Mesenchymal stem cell (in vitro differentiated cells and primary cell): ENCODE measurements around the gene APPL2.
"Not testable (repeated sequence)": the region's sequence is repeated elsewhere in the genome, so short reads cannot be mapped to it uniquely, and the experiment has no call there.

ENCODE experiments used
- DNase-seq: peaks from one replicate; pipeline ENCODE4 v3.0.0-alpha.2; 2013
- H2AFZ ChIP-seq: one replicate; pipeline ENCODE4 v1.6.1; 2013; ENCODE audit warnings: low read depth, mild to moderate bottlenecking, control low read depth, inconsistent platforms, low read length, moderate library complexity
- H2AK5ac ChIP-seq: 2 replicates; pipeline ENCODE4 v1.6.1; 2013; ENCODE audit warnings: low read length, moderate library complexity, mild to moderate bottlenecking, inconsistent platforms; ENCODE audit not compliant: severe bottlenecking
- H2BK120ac ChIP-seq: one replicate; pipeline ENCODE4 v1.6.1; 2013; ENCODE audit warnings: low read depth, mild to moderate bottlenecking, inconsistent platforms, low read length, moderate library complexity
- H2BK12ac ChIP-seq, 2 experiments: one replicate each; pipeline ENCODE4 v1.6.1; 2013; ENCODE audit warnings: inconsistent platforms in 2 of 2, low read length in 2 of 2, mild to moderate bottlenecking in 2 of 2, moderate library complexity in 2 of 2, control low read depth in 1 of 2
- H2BK15ac ChIP-seq: one replicate; pipeline ENCODE4 v1.6.1; 2013; ENCODE audit warnings: mild to moderate bottlenecking, low read depth, inconsistent platforms; ENCODE audit not compliant: poor library complexity, severe bottlenecking
- H2BK5ac ChIP-seq: 2 replicates; pipeline ENCODE4 v1.6.1; 2013; ENCODE audit warnings: low read depth, mild to moderate bottlenecking, low read length, control low read depth, inconsistent platforms; ENCODE audit not compliant: poor library complexity, severe bottlenecking
- H3K14ac ChIP-seq, 2 experiments: one replicate each; pipeline ENCODE4 v1.6.1; 2013; ENCODE audit warnings: inconsistent platforms in 2 of 2, low read length in 2 of 2, control low read depth in 1 of 2, mild to moderate bottlenecking in 1 of 2, moderate library complexity in 1 of 2
- H3K18ac ChIP-seq, 2 experiments: one replicate each; pipeline ENCODE4 v1.6.1; 2013; ENCODE audit warnings: inconsistent platforms in 2 of 2, low read length in 2 of 2, control low read depth in 1 of 2, low read depth in 1 of 2, mild to moderate bottlenecking in 1 of 2
- H3K23ac ChIP-seq, 2 experiments: one replicate each; pipeline ENCODE4 v1.6.1; 2013; ENCODE audit warnings: inconsistent platforms in 2 of 2, low read length in 2 of 2, mild to moderate bottlenecking in 2 of 2, moderate library complexity in 2 of 2, control low read depth in 1 of 2
- H3K27ac ChIP-seq: 2 replicates; pipeline ENCODE4 v1.5.1; 2013; ENCODE audit warnings: mild to moderate bottlenecking, moderate library complexity, low read length, control low read depth, inconsistent platforms; ENCODE audit not compliant: poor library complexity, severe bottlenecking
- H3K27me3 ChIP-seq, 2 experiments: 2 replicates each; pipeline versions ENCODE4 v1.6.1 to v1.7.0; 2013; ENCODE audit warnings: low read length in 2 of 2, mild to moderate bottlenecking in 2 of 2, moderate library complexity in 2 of 2, control low read depth in 1 of 2, inconsistent platforms in 1 of 2; ENCODE audit not compliant: control insufficient read depth in 1 of 2, insufficient read depth in 1 of 2
- H3K36me3 ChIP-seq, 2 experiments: 2 replicates each; pipeline versions ENCODE4 v1.6.1 to v1.7.0; 2013; ENCODE audit warnings: low read length in 2 of 2, control low read depth in 1 of 2, inconsistent platforms in 1 of 2, low read depth in 1 of 2, mild to moderate bottlenecking in 1 of 2; ENCODE audit not compliant: insufficient read depth in 2 of 2, control insufficient read depth in 1 of 2
- H3K4ac ChIP-seq, 2 experiments: one replicate each; pipeline ENCODE4 v1.6.1; 2013; ENCODE audit warnings: inconsistent platforms in 2 of 2, low read length in 2 of 2, mild to moderate bottlenecking in 2 of 2, moderate library complexity in 2 of 2, control low read depth in 1 of 2, low read depth in 1 of 2
- H3K4me1 ChIP-seq: 2 replicates; pipeline ENCODE4 v1.6.1; 2013; ENCODE audit warnings: low read depth, low read length, control low read depth; ENCODE audit not compliant: control insufficient read depth, insufficient read depth
- H3K4me2 ChIP-seq: 2 replicates; pipeline ENCODE4 v1.6.1; 2013; ENCODE audit warnings: low read length, mild to moderate bottlenecking, inconsistent platforms; ENCODE audit not compliant: poor library complexity, severe bottlenecking
- H3K4me3 ChIP-seq, 2 experiments: 2 replicates each; pipeline versions ENCODE4 v1.5.1 to v1.7.0; 2013; ENCODE audit warnings: low read length in 2 of 2, mild to moderate bottlenecking in 2 of 2, control low read depth in 1 of 2, low read depth in 1 of 2; ENCODE audit not compliant: insufficient read depth in 1 of 2
- H3K79me1 ChIP-seq: replicated peaks from 2 replicates; pipeline ENCODE4 v1.6.1; 2013; ENCODE audit warnings: mild to moderate bottlenecking, control low read depth, low read length, inconsistent platforms; ENCODE audit not compliant: poor library complexity, severe bottlenecking
- H3K9ac ChIP-seq: 2 replicates; pipeline ENCODE4 v1.7.0; 2013; ENCODE audit warnings: mild to moderate bottlenecking, low read length, moderate library complexity
- H3K9me3 ChIP-seq: 2 replicates; pipeline ENCODE4 v1.7.0; 2013; ENCODE audit warnings: mild to moderate bottlenecking, low read length; ENCODE audit not compliant: control insufficient read depth
- H4K8ac ChIP-seq: one replicate; pipeline ENCODE4 v1.6.1; 2013; ENCODE audit warnings: inconsistent platforms, mild to moderate bottlenecking, low read length, moderate library complexity
- H4K91ac ChIP-seq: one replicate; pipeline ENCODE4 v1.6.1; 2013; ENCODE audit warnings: mild to moderate bottlenecking, low read length, inconsistent platforms
- WGBS: methylation state at CpG from one replicate; pipeline ENCODE4 v1.1.7; 2013; ENCODE audit warnings: mixed read lengths; 5-methylcytosine and 5-hydroxymethylcytosine counted together

Gene APPL2

GRCh38 chr12:105190530-105190929, 45.4 kb downstream of the APPL2 start:
- no peak overlapping the region for H3K14ac ChIP-seq
- H3K79me1 ChIP-seq: peaks cover 5% of the 10 kb centered on the region
- no peak overlapping the region for H3K4me3 ChIP-seq
- H3K4me2 ChIP-seq: no peak overlapping the region
- H3K4me1 ChIP-seq: peaks cover 2% of the 10 kb centered on the region
- no peaks in the 10 kb centered on the region for H3K27me3 ChIP-seq
- peaks cover 28 to 96% of the 10 kb centered on the region in 2 experiments for H3K36me3 ChIP-seq
- no peak overlapping the region for H2BK15ac ChIP-seq
- H2BK5ac ChIP-seq: no peak overlapping the region
- H2AK5ac ChIP-seq: no peak overlapping the region
- WGBS: 98% methylated on average over 5 of the region's 6 CpGs
- H2BK120ac ChIP-seq: no peak overlapping the region
- H3K4ac ChIP-seq: peak overlapping the region in 1 of 2 experiments; percentile 6
- H3K9ac ChIP-seq: no peak overlapping the region
- no peaks in the 10 kb centered on the region for H3K9me3 ChIP-seq
- no peak overlapping the region for H3K27ac ChIP-seq
- no peak overlapping the region for H3K18ac ChIP-seq
- DNase-seq: no peak
- no peak overlapping the region for H2BK12ac ChIP-seq
- no peak overlapping the region for H3K23ac ChIP-seq
- no peak overlapping the region for H4K8ac ChIP-seq
- H4K91ac ChIP-seq: no peak overlapping the region
- no peak overlapping the region for H2AFZ ChIP-seq

GRCh38 chr12:105189293-105189692, 46.7 kb downstream of the APPL2 start:
- H3K4ac ChIP-seq: no peak overlapping the region
- H3K9ac ChIP-seq: no peak overlapping the region
- H2BK15ac ChIP-seq: no peak overlapping the region
- no peak overlapping the region for H2AK5ac ChIP-seq
- H3K9me3 ChIP-seq: no peaks in the 10 kb centered on the region
- 83% methylated on average over 2 of the region's 6 CpGs for WGBS
- no peak overlapping the region for H4K91ac ChIP-seq
- H2AFZ ChIP-seq: no peak overlapping the region
- no peak overlapping the region for H2BK5ac ChIP-seq
- H3K79me1 ChIP-seq: peaks cover 7% of the 10 kb centered on the region
- H4K8ac ChIP-seq: no peak overlapping the region
- H3K36me3 ChIP-seq: peaks cover 34 to 97% of the 10 kb centered on the region in 2 experiments
- no peak overlapping the region for H2BK12ac ChIP-seq
- H3K18ac ChIP-seq: no peak overlapping the region
- no peak overlapping the region for H2BK120ac ChIP-seq
- H3K4me1 ChIP-seq: peaks cover 2% of the 10 kb centered on the region
- no peak for DNase-seq
- no peaks in the 10 kb centered on the region for H3K27me3 ChIP-seq
- H3K27ac ChIP-seq: no peak overlapping the region
- H3K23ac ChIP-seq: no peak overlapping the region
- no peak overlapping the region for H3K4me2 ChIP-seq
- no peak overlapping the region for H3K4me3 ChIP-seq
- no peak overlapping the region for H3K14ac ChIP-seq

- H3K79me1 ChIP-seq, H3K14ac ChIP-seq, H3K4me2 ChIP-seq, H3K9ac ChIP-seq, H3K23ac ChIP-seq, H3K18ac ChIP-seq, H2BK120ac ChIP-seq, H3K9me3 ChIP-seq, H3K27ac ChIP-seq, H3K27me3 ChIP-seq, H3K4ac ChIP-seq, H4K8ac ChIP-seq, H2BK12ac ChIP-seq, H2BK5ac ChIP-seq, H2BK15ac ChIP-seq, H2AFZ ChIP-seq, DNase-seq, H3K4me1 ChIP-seq, H4K91ac ChIP-seq, H2AK5ac ChIP-seq, H3K4me3 ChIP-seq: not testable (repeated sequence)
- 100% methylated on average over 5 of the region's 5 CpGs for whole genome bisulfite sequencing
- peaks cover 15 to 60% of the 10 kb centered on the region in 2 experiments for H3K36me3 ChIP-seq
These were observed 52.0 kb downstream of the APPL2 start for GRCh38 chr12:105183976-105184375.

- H3K27ac ChIP-seq, H2BK15ac ChIP-seq, H4K8ac ChIP-seq, H3K23ac ChIP-seq, DNase-seq, H3K4me2 ChIP-seq, H3K4me1 ChIP-seq, H3K4ac ChIP-seq, H3K18ac ChIP-seq, H2BK12ac ChIP-seq, H3K9ac ChIP-seq, H4K91ac ChIP-seq, H2BK5ac ChIP-seq, H3K4me3 ChIP-seq, H3K9me3 ChIP-seq, H2AFZ ChIP-seq, H2AK5ac ChIP-seq, H3K14ac ChIP-seq, H3K27me3 ChIP-seq, H2BK120ac ChIP-seq: not testable (repeated sequence)
- WGBS: 100% methylated on average over 1 of the region's 4 CpGs
- H3K36me3 ChIP-seq: peaks cover 13 to 58% of the 10 kb centered on the region in 2 experiments
- H3K79me1 ChIP-seq: peaks cover 11% of the 10 kb centered on the region
These were observed 52.6 kb downstream of the APPL2 start for GRCh38 chr12:105183406-105183805.
